Measurements from ENCODE around the gene HPCAL1.

The HPCAL1 gene

DNA sequence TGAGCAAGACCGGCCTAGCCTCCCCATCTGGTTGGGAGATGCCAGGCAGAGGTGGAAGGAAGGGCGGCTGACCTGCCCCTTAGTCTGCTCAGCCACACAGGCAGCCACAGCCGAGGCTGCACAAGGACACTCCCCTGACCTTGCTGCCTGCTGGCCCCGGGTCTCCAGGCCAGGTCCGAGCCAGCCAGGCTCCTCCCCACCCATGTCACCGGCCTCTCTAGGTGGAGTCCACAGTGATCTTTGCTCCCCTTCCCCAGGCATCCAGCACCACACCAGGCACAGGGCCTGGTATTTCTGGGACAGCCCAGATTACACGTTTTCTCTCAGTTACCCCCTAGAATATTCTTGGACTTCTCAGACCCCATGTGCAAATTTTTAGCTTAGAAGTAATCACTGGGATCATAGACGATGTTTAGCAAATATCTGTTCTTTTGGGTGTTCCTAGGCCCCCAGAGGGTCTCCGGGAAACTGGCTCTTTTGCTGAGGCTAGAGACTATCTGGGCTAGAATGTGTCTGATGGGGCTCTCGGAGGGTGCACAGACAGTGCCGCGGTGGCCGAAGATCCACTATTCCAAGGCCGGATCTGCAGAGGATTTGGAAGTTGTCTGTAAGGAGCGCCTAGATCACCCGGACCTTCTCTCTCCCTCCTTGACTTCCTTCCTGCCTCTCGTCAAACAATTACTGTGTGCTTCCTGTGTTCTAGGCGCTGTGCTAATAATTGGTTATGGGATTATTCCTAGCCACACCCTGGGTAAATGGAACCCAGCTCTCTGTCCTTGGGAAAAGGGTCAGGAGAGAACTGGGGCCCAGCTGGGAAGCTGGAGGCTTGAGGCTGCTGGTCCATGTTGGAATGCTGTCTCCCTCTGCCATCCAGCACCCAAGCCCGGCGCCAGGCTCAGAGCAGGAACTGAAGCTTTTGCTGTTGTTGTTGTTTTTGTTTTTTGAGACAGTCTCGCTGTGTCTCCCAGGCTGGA lies 98.6 kb downstream of the HPCAL1 start:
- H3K4me1 ChIP-seq (ENCODE audit: control extremely low read depth in 1 of 4, control insufficient read depth in 4 of 4, insufficient read depth in 4 of 4, low read length in 3 of 4), result peaks cover 4 to 50% (median 43%) of the 10 kb centered on the region in 4 experiments
- peak overlapping the region in 1 of 7 experiments; percentile 24 for H3K4me3 ChIP-seq (ENCODE audit: control insufficient read depth in 1 of 7, extremely low read depth in 1 of 7, insufficient read depth in 4 of 7, low read depth in 2 of 7, low read length in 6 of 7)
- H3K27me3 ChIP-seq (replicated peaks in 2 of 5; ENCODE audit: control insufficient read depth in 4 of 5, insufficient read depth in 5 of 5, low read length in 4 of 5), result no peaks in the 10 kb centered on the region
- 68% methylated on average over 7 of the region's 21 CpGs for WGBS (ENCODE audit: insufficient coverage)
- H3K36me3 ChIP-seq (ENCODE audit: control insufficient read depth in 4 of 4, insufficient read depth in 4 of 4, low read length in 3 of 4), result peaks cover 0 to 17% (median 9%) of the 10 kb centered on the region in 4 experiments
- POLR2A ChIA-PET, result interaction anchor here (0.7 kb wide), 1 partner anchor 15 kb away, joined by 3 read pairs; no protein-coding TSS in a partner anchor
- no peaks in the 10 kb centered on the region for H3K9me3 ChIP-seq (ENCODE audit: control extremely low read depth in 1 of 5, control insufficient read depth in 4 of 5, insufficient read depth in 2 of 5, low read depth in 1 of 5, low read length in 4 of 5)
- no peak for DNase-seq
- no peak overlapping the region for H3K27ac ChIP-seq (ENCODE audit: insufficient read depth in 1 of 2, low read depth in 1 of 2, low read length in 2 of 2, poor library complexity in 1 of 2, severe bottlenecking in 2 of 2)
- CTCF ChIA-PET, result interaction anchor here (0.7 to 1.7 kb wide), 4 partner anchors 9 to 100 kb away, joined by 3 to 8 read pairs (median 4); no protein-coding TSS in a partner anchor

GRCh38 chr2:10402062-10402585 lies 99.4 kb downstream of the HPCAL1 start:
- H3K9me3 ChIP-seq (ENCODE audit: control extremely low read depth in 1 of 5, control insufficient read depth in 4 of 5, insufficient read depth in 2 of 5, low read depth in 1 of 5, low read length in 4 of 5), result no peaks in the 10 kb centered on the region
- no peak overlapping the region for H3K4me3 ChIP-seq (ENCODE audit: control insufficient read depth in 1 of 7, extremely low read depth in 1 of 7, insufficient read depth in 4 of 7, low read depth in 2 of 7, low read length in 6 of 7)
- peaks cover 4 to 59% (median 49%) of the 10 kb centered on the region in 4 experiments for H3K4me1 ChIP-seq (ENCODE audit: control extremely low read depth in 1 of 4, control insufficient read depth in 4 of 4, insufficient read depth in 4 of 4, low read length in 3 of 4)
- peaks cover 0 to 22% (median 10%) of the 10 kb centered on the region in 4 experiments for H3K36me3 ChIP-seq (ENCODE audit: control insufficient read depth in 4 of 4, insufficient read depth in 4 of 4, low read length in 3 of 4)
- ChIA-PET POLR2A (no interaction called here), CTCF (interaction anchor here (0.8 to 1.7 kb wide), 6 partner anchors 12 to 101 kb away, joined by 3 to 8 read pairs (median 4); no protein-coding TSS in a partner anchor)
- DNase-seq, result no peak
- H3K27ac ChIP-seq (ENCODE audit: insufficient read depth in 1 of 2, low read depth in 1 of 2, low read length in 2 of 2, poor library complexity in 1 of 2, severe bottlenecking in 2 of 2), result no peak overlapping the region
- no peaks in the 10 kb centered on the region for H3K27me3 ChIP-seq (replicated peaks in 2 of 5; ENCODE audit: control insufficient read depth in 4 of 5, insufficient read depth in 5 of 5, low read length in 4 of 5)
- 94% methylated on average over 9 of the region's 14 CpGs for WGBS (ENCODE audit: insufficient coverage)

DNA sequence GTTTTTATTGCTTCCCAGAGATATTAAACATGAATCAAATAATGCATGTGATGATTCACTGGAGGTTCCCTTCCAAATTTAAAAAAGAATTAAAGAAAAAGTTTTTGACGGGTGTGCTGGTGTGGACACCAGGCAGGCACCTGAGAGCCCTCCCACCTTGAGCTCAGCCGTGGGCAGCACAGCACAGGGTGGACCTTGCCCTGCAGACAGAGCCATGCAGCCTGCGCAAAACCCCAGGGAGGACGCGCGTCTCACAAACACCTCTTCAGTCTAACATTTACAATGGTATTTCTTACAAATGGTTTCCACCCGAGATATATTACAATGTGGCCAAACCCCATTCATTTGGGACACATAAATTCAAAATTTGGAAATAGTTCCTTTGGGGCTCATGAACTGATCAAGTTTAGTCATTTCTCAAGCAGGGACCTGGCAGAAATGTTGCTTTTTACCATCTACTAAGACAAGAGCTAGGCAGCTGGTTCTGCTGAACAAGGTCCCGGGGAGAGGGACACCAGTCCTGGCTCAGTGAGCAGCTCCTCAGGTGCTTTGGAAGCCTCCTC lies 100.0 kb downstream of the HPCAL1 start:
- H3K9me3 ChIP-seq (ENCODE audit: control extremely low read depth in 1 of 5, control insufficient read depth in 4 of 5, insufficient read depth in 2 of 5, low read depth in 1 of 5, low read length in 4 of 5), result no peaks in the 10 kb centered on the region
- no peak overlapping the region for H3K4me3 ChIP-seq (ENCODE audit: control insufficient read depth in 1 of 7, extremely low read depth in 1 of 7, insufficient read depth in 4 of 7, low read depth in 2 of 7, low read length in 6 of 7)
- POLR2A ChIA-PET, result no interaction called here
- WGBS (ENCODE audit: insufficient coverage), result 100% methylated on average over 6 of the region's 8 CpGs
- peaks cover 9 to 60% (median 50%) of the 10 kb centered on the region in 4 experiments for H3K4me1 ChIP-seq (ENCODE audit: control extremely low read depth in 1 of 4, control insufficient read depth in 4 of 4, insufficient read depth in 4 of 4, low read length in 3 of 4)
- H3K36me3 ChIP-seq (ENCODE audit: control insufficient read depth in 4 of 4, insufficient read depth in 4 of 4, low read length in 3 of 4), result peaks cover 0 to 22% (median 10%) of the 10 kb centered on the region in 4 experiments
- no peak for DNase-seq
- CTCF ChIA-PET, result interaction anchor here (0.7 to 8.3 kb wide), 7 partner anchors 9 to 105 kb away, joined by 3 to 94 read pairs (median 3); no protein-coding TSS in a partner anchor
- no peak overlapping the region for H3K27ac ChIP-seq (ENCODE audit: insufficient read depth in 1 of 2, low read depth in 1 of 2, low read length in 2 of 2, poor library complexity in 1 of 2, severe bottlenecking in 2 of 2)
- no peaks in the 10 kb centered on the region for H3K27me3 ChIP-seq (replicated peaks in 2 of 5; ENCODE audit: control insufficient read depth in 4 of 5, insufficient read depth in 5 of 5, low read length in 4 of 5)

DNA sequence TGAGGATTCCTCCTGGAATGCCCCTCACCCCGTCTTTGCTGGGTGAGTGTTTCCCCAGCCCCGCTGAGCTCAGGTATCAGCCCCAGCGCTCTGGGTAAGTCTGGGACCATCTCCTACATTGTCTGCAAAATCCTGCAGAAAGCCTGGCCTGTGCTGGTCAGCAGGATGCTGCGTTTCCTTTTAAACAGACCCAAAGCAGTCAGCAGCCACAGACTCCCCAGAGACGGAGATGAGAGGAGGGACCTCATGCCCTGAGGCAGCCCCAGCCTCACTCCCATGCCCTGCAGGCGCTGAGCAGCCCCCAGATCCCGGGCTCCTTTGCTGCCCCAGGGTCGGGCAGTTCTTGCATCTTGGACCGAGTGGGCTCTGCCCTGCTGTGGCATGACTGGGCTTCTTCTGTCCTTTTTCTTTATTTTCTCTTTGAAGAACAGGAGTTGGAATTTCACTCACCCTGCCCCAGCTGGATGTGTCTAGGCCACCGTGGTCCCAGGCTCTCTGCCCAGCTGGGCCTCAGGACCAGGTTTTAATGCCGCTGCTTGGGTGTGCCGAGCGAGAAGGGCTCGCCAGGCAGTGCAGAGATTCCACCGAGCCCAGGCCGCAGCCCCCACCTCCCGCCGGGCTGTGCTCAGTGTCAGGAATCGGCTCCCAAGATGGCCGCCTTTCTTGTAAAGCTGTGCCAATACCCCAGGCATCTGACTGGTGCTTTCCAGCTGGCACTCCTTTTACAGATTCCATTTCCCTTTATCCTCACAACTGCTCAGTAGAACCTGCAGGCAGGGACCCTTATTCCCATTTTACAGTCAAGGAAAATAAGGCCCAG lies 101.8 kb downstream of the HPCAL1 start:
- no peak for DNase-seq
- peaks cover 13 to 66% (median 55%) of the 10 kb centered on the region in 4 experiments for H3K4me1 ChIP-seq (ENCODE audit: control extremely low read depth in 1 of 4, control insufficient read depth in 4 of 4, insufficient read depth in 4 of 4, low read length in 3 of 4)
- H3K36me3 ChIP-seq (ENCODE audit: control insufficient read depth in 4 of 4, insufficient read depth in 4 of 4, low read length in 3 of 4), result peaks cover 0 to 22% (median 10%) of the 10 kb centered on the region in 4 experiments
- H3K27ac ChIP-seq (ENCODE audit: insufficient read depth in 1 of 2, low read depth in 1 of 2, low read length in 2 of 2, poor library complexity in 1 of 2, severe bottlenecking in 2 of 2), result no peak overlapping the region
- ChIA-PET POLR2A (interaction anchor here (1.2 kb wide), 1 partner anchor 146 kb away, joined by 3 read pairs; no protein-coding TSS in a partner anchor), CTCF (interaction anchor here (1.9 to 8.3 kb wide), 2 partner anchors 11 to 25 kb away, joined by 5 to 94 read pairs; no protein-coding TSS in a partner anchor)
- H3K27me3 ChIP-seq (replicated peaks in 2 of 5; ENCODE audit: control insufficient read depth in 4 of 5, insufficient read depth in 5 of 5, low read length in 4 of 5), result no peaks in the 10 kb centered on the region
- 98% methylated on average over 20 of the region's 20 CpGs for WGBS (ENCODE audit: insufficient coverage)
- H3K9me3 ChIP-seq (ENCODE audit: control extremely low read depth in 1 of 5, control insufficient read depth in 4 of 5, insufficient read depth in 2 of 5, low read depth in 1 of 5, low read length in 4 of 5), result no peaks in the 10 kb centered on the region
- no peak overlapping the region for H3K4me3 ChIP-seq (ENCODE audit: control insufficient read depth in 1 of 7, extremely low read depth in 1 of 7, insufficient read depth in 4 of 7, low read depth in 2 of 7, low read length in 6 of 7)

DNA sequence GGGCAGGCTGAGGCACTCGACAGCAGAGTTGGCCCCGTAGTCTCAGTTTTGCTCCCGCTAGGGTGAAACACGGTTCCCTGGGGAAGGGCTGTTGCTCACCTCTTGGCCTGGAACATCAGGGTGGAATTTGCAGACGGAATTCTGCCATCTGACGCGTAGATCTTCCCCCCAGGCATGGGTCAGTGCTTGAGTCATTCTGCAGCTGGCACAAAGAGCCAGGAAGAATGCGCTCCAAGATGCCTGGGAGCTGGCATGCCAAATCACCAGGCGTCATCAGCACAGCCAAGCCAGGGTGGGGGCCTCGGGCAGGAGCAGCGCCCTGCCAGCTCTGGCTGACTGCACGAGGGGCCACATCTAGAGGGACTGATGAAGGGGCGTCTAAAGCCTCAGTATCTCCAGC lies 102.7 kb downstream of the HPCAL1 start:
- no peak for DNase-seq
- peaks cover 14 to 65% (median 53%) of the 10 kb centered on the region in 4 experiments for H3K4me1 ChIP-seq (ENCODE audit: control extremely low read depth in 1 of 4, control insufficient read depth in 4 of 4, insufficient read depth in 4 of 4, low read length in 3 of 4)
- ChIA-PET CTCF (interaction anchor here (1.9 to 8.3 kb wide), 3 partner anchors 12 to 77 kb away, joined by 5 to 94 read pairs (median 61); no protein-coding TSS in a partner anchor), POLR2A (interaction anchor here (1.2 kb wide), 1 partner anchor 147 kb away, joined by 3 read pairs; no protein-coding TSS in a partner anchor)
- H3K27me3 ChIP-seq (replicated peaks in 2 of 5; ENCODE audit: control insufficient read depth in 4 of 5, insufficient read depth in 5 of 5, low read length in 4 of 5), result no peaks in the 10 kb centered on the region
- no peak overlapping the region for H3K27ac ChIP-seq (ENCODE audit: insufficient read depth in 1 of 2, low read depth in 1 of 2, low read length in 2 of 2, poor library complexity in 1 of 2, severe bottlenecking in 2 of 2)
- 97% methylated on average over 13 of the region's 13 CpGs for WGBS (ENCODE audit: insufficient coverage)
- H3K4me3 ChIP-seq (ENCODE audit: control insufficient read depth in 1 of 7, extremely low read depth in 1 of 7, insufficient read depth in 4 of 7, low read depth in 2 of 7, low read length in 6 of 7), result no peak overlapping the region
- no peaks in the 10 kb centered on the region for H3K9me3 ChIP-seq (ENCODE audit: control extremely low read depth in 1 of 5, control insufficient read depth in 4 of 5, insufficient read depth in 2 of 5, low read depth in 1 of 5, low read length in 4 of 5)
- H3K36me3 ChIP-seq (ENCODE audit: control insufficient read depth in 4 of 4, insufficient read depth in 4 of 4, low read length in 3 of 4), result peaks cover 0 to 22% (median 10%) of the 10 kb centered on the region in 4 experiments

DNA sequence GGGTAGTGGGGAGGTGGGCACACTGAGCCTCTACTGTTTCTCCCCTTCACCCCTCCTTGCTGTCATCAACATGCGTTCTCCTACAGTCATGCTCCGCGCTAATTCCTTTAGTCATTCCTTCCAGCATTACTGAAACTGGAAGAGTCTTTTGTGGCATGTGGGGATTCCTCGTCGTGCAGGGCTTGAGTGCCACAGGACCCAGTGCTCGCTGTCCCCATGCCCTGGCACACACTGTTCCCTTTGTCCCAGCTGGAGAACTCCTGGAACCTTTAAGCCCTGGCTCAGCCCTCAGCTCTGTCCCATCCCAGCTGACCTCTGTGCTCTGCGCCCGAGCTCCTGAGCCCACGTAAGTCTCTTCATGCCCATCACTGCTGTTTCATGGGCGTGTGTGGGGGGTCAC lies 103.3 kb downstream of the HPCAL1 start:
- H3K4me1 ChIP-seq (ENCODE audit: control extremely low read depth in 1 of 4, control insufficient read depth in 4 of 4, insufficient read depth in 4 of 4, low read length in 3 of 4), result peaks cover 18 to 65% (median 53%) of the 10 kb centered on the region in 4 experiments
- no peak overlapping the region for H3K27ac ChIP-seq (ENCODE audit: insufficient read depth in 1 of 2, low read depth in 1 of 2, low read length in 2 of 2, poor library complexity in 1 of 2, severe bottlenecking in 2 of 2)
- H3K36me3 ChIP-seq (ENCODE audit: control insufficient read depth in 4 of 4, insufficient read depth in 4 of 4, low read length in 3 of 4), result peaks cover 0 to 22% (median 10%) of the 10 kb centered on the region in 4 experiments
- 94% methylated on average over 7 of the region's 10 CpGs for WGBS (ENCODE audit: insufficient coverage)
- H3K4me3 ChIP-seq (ENCODE audit: control insufficient read depth in 1 of 7, extremely low read depth in 1 of 7, insufficient read depth in 4 of 7, low read depth in 2 of 7, low read length in 6 of 7), result no peak overlapping the region
- POLR2A ChIA-PET, result no interaction called here
- no peaks in the 10 kb centered on the region for H3K27me3 ChIP-seq (replicated peaks in 2 of 5; ENCODE audit: control insufficient read depth in 4 of 5, insufficient read depth in 5 of 5, low read length in 4 of 5)
- no peaks in the 10 kb centered on the region for H3K9me3 ChIP-seq (ENCODE audit: control extremely low read depth in 1 of 5, control insufficient read depth in 4 of 5, insufficient read depth in 2 of 5, low read depth in 1 of 5, low read length in 4 of 5)
- CTCF ChIA-PET, result interaction anchor here (1.1 to 8.3 kb wide), 6 partner anchors 13 to 278 kb away, joined by 3 to 94 read pairs (median 4); no protein-coding TSS in a partner anchor
- DNase-seq, result no peak
